HCT116 (cell line): Measurements from ENCODE around the gene SEMA4D. TPM values are rescaled to one million over a fixed set of nuclear protein-coding genes. Genes with fewer than 3 reads are reported as not detected.

ENCODE experiments used
- ATAC-seq: fragments of 200-7000 bp; cut with Tn5 transposase; 2 replicates; pipeline ENCODE4 v1.9.1; 2020; ENCODE audit warnings: mild to moderate bottlenecking, moderate library complexity
- BruUV-seq: library from RNA; stranded (reverse); fragments of 400-500 nt; replicated peaks from 2 replicates; lab custom pipeline; 2021; lab: Mats Ljungman, UMichigan
- CTCF ChIA-PET: fragments of 300-600 bp; sonication (Branson Sonifier 250); formaldehyde crosslinking; loops from one replicate; lab custom pipeline; 2021; ENCODE audit warnings: antibody characterized with exemption; lab: Charles Lee
- POLR2A ChIA-PET: fragments of 300-600, 350-600 bp; sonication (Branson Sonifier 250); formaldehyde crosslinking; loops from one replicate; lab custom pipeline; 2021; ENCODE audit warnings: antibody characterized with exemption; lab: Charles Lee
- RAD21 ChIA-PET, 2 experiments: fragments of 300-600 bp; sonication (Branson Sonifier 250); formaldehyde crosslinking; loops; one replicate each; lab custom pipeline; 2023; ENCODE audit warnings: low total read pairs in 2 of 2; ENCODE audit not compliant: uncharacterized antibody in 2 of 2, unreplicated experiment in 2 of 2, low non-redundant PET in 1 of 2; lab: Charles Lee
- DNase-seq: peaks from one replicate; pipeline ENCODE4 v3.0.0-alpha.2; 2010; ENCODE audit warnings: low read depth, low spot score
- H2AFZ ChIP-seq: fragments of 200-600 bp; shearing (Covaris generic), sonication (generic); 2 replicates; pipeline ENCODE4 v1.6.1; 2017; ENCODE audit warnings: low read depth, mixed run types, mixed read lengths, antibody characterized with exemption, low read length; ENCODE audit not compliant: poor library complexity, severe bottlenecking
- H3K27ac ChIP-seq: 2 replicates; pipeline ENCODE4 v1.5.1; 2012; ENCODE audit warnings: low read depth, low read length
- H3K27me3 ChIP-seq: fragments of 200-600 bp; sonication (generic); 2 replicates; pipeline ENCODE4 v1.6.1; 2016; ENCODE audit warnings: mixed run types, low read length, mixed read lengths; ENCODE audit not compliant: insufficient read depth
- H3K36me3 ChIP-seq, 2 experiments: fragments of 200-500 bp in 1 of 2; fragments of 200-600 bp in 1 of 2; sonication (Bioruptor generic) in 1 of 2; sonication (generic) in 1 of 2; 2 replicates each; pipeline versions ENCODE4 v1.5.1 to v1.6.1; 2014 to 2016; ENCODE audit warnings: low read length in 2 of 2, inconsistent platforms in 1 of 2, mixed read lengths in 1 of 2, mixed run types in 1 of 2; ENCODE audit not compliant: insufficient read depth in 2 of 2, control insufficient read depth in 1 of 2
- H3K4me1 ChIP-seq, 2 experiments: fragments of 200-600 bp in 1 of 2; sonication (generic) in 1 of 2; 2 replicates each; pipeline versions ENCODE4 v1.5.1 to v1.6.1; 2012 to 2017; ENCODE audit warnings: low read length in 2 of 2, inconsistent platforms in 1 of 2, mild to moderate bottlenecking in 1 of 2, mixed read lengths in 1 of 2, mixed run types in 1 of 2, moderate library complexity in 1 of 2; ENCODE audit not compliant: insufficient read depth in 2 of 2, control insufficient read depth in 1 of 2
- H3K4me2 ChIP-seq: fragments of 200-600 bp; sonication (generic); 2 replicates; pipeline ENCODE4 v1.6.1; 2017; ENCODE audit warnings: mixed run types, low read length, mixed read lengths
- H3K4me3 ChIP-seq, 2 experiments: fragments of 200-600 bp in 1 of 2; sonication (generic) in 1 of 2; replicated peaks in 1 of 2; 2 replicates each; pipeline ENCODE4 v1.5.1; 2011 to 2016; ENCODE audit warnings: low read length in 2 of 2, control low read depth in 1 of 2, low read depth in 1 of 2, mild to moderate bottlenecking in 1 of 2, mixed read lengths in 1 of 2, mixed run types in 1 of 2
- H3K79me2 ChIP-seq: fragments of 200-600 bp; sonication (generic); 2 replicates; pipeline ENCODE4 v1.6.1; 2017; ENCODE audit warnings: mild to moderate bottlenecking, mixed run types, low read length, moderate library complexity, mixed read lengths; ENCODE audit not compliant: insufficient read depth
- H3K9ac ChIP-seq: fragments of 200-600 bp; sonication (generic); 2 replicates; pipeline ENCODE4 v1.6.1; 2016; ENCODE audit warnings: low read length, mixed read lengths
- H3K9me2 ChIP-seq: fragments of 200-600 bp; sonication (generic), shearing (Covaris generic); 2 replicates; pipeline ENCODE4 v1.6.1; 2017; ENCODE audit warnings: mixed run types, mild to moderate bottlenecking, moderate library complexity; ENCODE audit not compliant: insufficient read depth
- H3K9me3 ChIP-seq, 2 experiments: fragments of 200-500 bp in 1 of 2; fragments of 200-600 bp in 1 of 2; sonication (Bioruptor generic) in 1 of 2; sonication (generic) in 1 of 2; 2 replicates each; pipeline ENCODE4 v1.6.1; 2014 to 2017; ENCODE audit warnings: low read length in 2 of 2, mixed read lengths in 2 of 2, inconsistent platforms in 1 of 2, low read depth in 1 of 2, mild to moderate bottlenecking in 1 of 2, mixed run types in 1 of 2, moderate library complexity in 1 of 2; ENCODE audit not compliant: control insufficient read depth in 1 of 2, insufficient read depth in 1 of 2
- H4K20me1 ChIP-seq: fragments of 200-600 bp; sonication (generic), shearing (Covaris generic); 2 replicates; pipeline ENCODE4 v1.6.1; 2017; ENCODE audit warnings: mixed run types, mild to moderate bottlenecking, moderate library complexity; ENCODE audit not compliant: insufficient read depth
- EZH2phosphoT487 ChIP-seq: fragments of 200-600 bp; IDR thresholded peaks from 2 replicates; pipeline ENCODE4 v1.6.1; 2018; ENCODE audit warnings: antibody characterized with exemption, borderline replicate concordance
- ZBTB33 ChIP-seq: IDR thresholded peaks from 2 replicates; pipeline ENCODE4 v1.6.1; 2011; ENCODE audit warnings: mild to moderate bottlenecking, low read length, moderate library complexity; ENCODE audit not compliant: insufficient replicate concordance; ENCODE audit errors: extremely low read depth
- ZFX ChIP-seq: fragments of 450-650 bp; IDR thresholded peaks from 2 replicates; pipeline ENCODE4 v1.6.1; 2017
- intact Hi-C: fragments of 100-400 bp; cut with micrococcal nuclease; formaldehyde crosslinking; loops from 2 replicates; pipeline ENCODE4 v1.10.0; 2022
- total RNA-seq: library from RNA; stranded (reverse); gene quantifications from one replicate; pipeline ENCODE4 v1.2.1, GENCODE V29; 2021; ENCODE audit not compliant: unreplicated experiment

SEMA4D gene
- total RNA-seq, 1 experiment from 2014 or later = 32.0 TPM

- ATAC-seq (no peak), DNase-seq (no peak)
- Histone ChIP-seq H3K9me3 (no peaks in the 10 kb centered on the region), H3K9me2 (no peaks in the 10 kb centered on the region), H2AFZ (no peak overlapping the region), H3K36me3 (no peaks in the 10 kb centered on the region), H3K27ac (no peak overlapping the region), H4K20me1 (no peaks in the 10 kb centered on the region), H3K4me3 (no peak overlapping the region), H3K27me3 (no peaks in the 10 kb centered on the region), H3K79me2 (no peaks in the 10 kb centered on the region), H3K9ac (no peak overlapping the region), H3K4me1 (peaks cover 0 to 4% of the 10 kb centered on the region in 2 experiments; a peak in 1 of 4 replicates), H3K4me2 (no peak overlapping the region)
- intact Hi-C loops = no loop called here
- ChIA-PET RAD21 (no interaction called here), CTCF (no interaction called here), POLR2A (no interaction called here)
- TF ChIP-seq ZFX = no peak
- no TSS peak for BruUV-seq
These were observed 30.2 kb upstream of the SEMA4D start for GRCh38 chr9:89528131-89528530.

- Histone ChIP-seq H3K27ac (no peak overlapping the region), H2AFZ (no peak overlapping the region), H3K4me1 (peaks cover 0 to 9% of the 10 kb centered on the region in 2 experiments; a peak in 1 of 4 replicates), H3K9ac (no peak overlapping the region), H3K79me2 (no peaks in the 10 kb centered on the region), H3K9me3 (no peaks in the 10 kb centered on the region), H3K4me3 (no peak overlapping the region), H3K27me3 (no peaks in the 10 kb centered on the region), H4K20me1 (no peaks in the 10 kb centered on the region), H3K9me2 (no peaks in the 10 kb centered on the region), H3K4me2 (no peak overlapping the region), H3K36me3 (no peaks in the 10 kb centered on the region)
- intact Hi-C loops = no loop called here
- TF ChIP-seq EZH2phosphoT487 = no peak
- TF ChIP-seq ZBTB33 = no peak
- ChIA-PET POLR2A (no interaction called here), RAD21 (no interaction called here), CTCF (interaction anchor here (1.2 kb wide), 1 partner anchor 22 kb away, joined by 4 read pairs; no protein-coding TSS in a partner anchor)
- ATAC-seq = no peak
- DNase-seq = no peak
- no TSS peak for BruUV-seq
These were observed 29.2 kb upstream of the SEMA4D start for GRCh38 chr9:89527084-89527483.
